ENCODE measurements around the gene CD83. TPM values are rescaled to one million over a fixed set of nuclear protein-coding genes. Genes with fewer than 3 reads are reported as not detected.

The CD83 gene
- total RNA-seq, 4 donors from 2014 or later = 0.82 to 4.8 (median 2.1) TPM

GRCh38 chr6:14107000-14107399 lies 10.6 kb upstream of the CD83 start:
- in situ Hi-C loops (cut with MboI; ENCODE audit: low pct_ligation_motif_present in 1 of 4, low pct_unique_long_range_greater_than_20kb in 1 of 4, low sequenced_read_pairs in 3 of 4) (no loop called here), intact Hi-C loops (cut with DNase I; ENCODE audit: low total_unique reads) (no loop called here)
- Histone ChIP-seq H3K4me1 (peaks cover 0 to 6% (median 0%) of the 10 kb centered on the region in 4 donors), H3K27me3 (peaks cover 5% of the 10 kb centered on the region), H3K4me3 (no peak overlapping the region), H3K27ac (no peak overlapping the region), H3K9me3 (peaks cover 0 to 5% of the 10 kb centered on the region in 2 donors), H3K36me3 (no peaks in the 10 kb centered on the region)
- no peak for DNase-seq
- no peak for TF ChIP-seq POLR2AphosphoS5 (IDR thresholded peaks at IDR 0.05)
- no peak for TF ChIP-seq CTCF (IDR thresholded peaks at IDR 0.05)
- no peak for TF ChIP-seq POLR2A (IDR thresholded peaks at IDR 0.05)
- no peak for TF ChIP-seq EP300 (IDR thresholded peaks at IDR 0.05; ENCODE audit: low read depth)

- H3K36me3 ChIP-seq = no peaks in the 10 kb centered on the region
- no peak overlapping the region for H3K4me3 ChIP-seq
- WGBS, 2 donors (ENCODE audit: low coverage in 1 of 2) = 81 to 87% methylated on average over 2 to 5 of the region's 5 CpGs
- in situ Hi-C loops (cut with MboI; ENCODE audit: low pct_ligation_motif_present in 1 of 4, low pct_unique_long_range_greater_than_20kb in 1 of 4, low sequenced_read_pairs in 3 of 4) = no loop called here
- peaks cover 0 to 5% of the 10 kb centered on the region in 2 donors for H3K9me3 ChIP-seq
- H3K4me1 ChIP-seq = peaks cover 0 to 6% (median 0%) of the 10 kb centered on the region in 4 donors
- H3K27me3 ChIP-seq = peaks cover 5% of the 10 kb centered on the region
- no peak overlapping the region for H3K27ac ChIP-seq
- no peak for DNase-seq
- TF ChIP-seq POLR2AphosphoS5 (IDR thresholded peaks at IDR 0.05) = no peak
- TF ChIP-seq EP300 (IDR thresholded peaks at IDR 0.05; ENCODE audit: low read depth) = no peak
- TF ChIP-seq CTCF (IDR thresholded peaks at IDR 0.05) = no peak
- no peak for TF ChIP-seq POLR2A (IDR thresholded peaks at IDR 0.05)
- intact Hi-C loops (cut with DNase I; ENCODE audit: low total_unique reads) = no loop called here
Measured at GRCh38 chr6:14107711-14108494, 9.7 kb upstream of the CD83 start.

GRCh38 chr6:14108571-14109410 lies 8.8 kb upstream of the CD83 start:
- intact Hi-C loops (cut with DNase I; ENCODE audit: low total_unique reads) (no loop called here), in situ Hi-C loops (cut with MboI; ENCODE audit: low pct_ligation_motif_present in 1 of 4, low pct_unique_long_range_greater_than_20kb in 1 of 4, low sequenced_read_pairs in 3 of 4) (no loop called here)
- H3K27ac ChIP-seq = peak overlapping the region in 1 of 4 donors; percentile 29
- 47 to 67% methylated on average over 2 to 14 of the region's 14 CpGs for WGBS, 2 donors (ENCODE audit: low coverage in 1 of 2)
- H3K4me1 ChIP-seq = peaks cover 0 to 6% (median 0%) of the 10 kb centered on the region in 4 donors
- H3K4me3 ChIP-seq = no peak overlapping the region
- H3K9me3 ChIP-seq = peaks cover 0 to 5% of the 10 kb centered on the region in 2 donors
- H3K27me3 ChIP-seq = peaks cover 3% of the 10 kb centered on the region
- DNase-seq = peak; percentile 40
- H3K36me3 ChIP-seq = no peaks in the 10 kb centered on the region
- TF ChIP-seq EP300 (IDR thresholded peaks at IDR 0.05; ENCODE audit: low read depth) (no peak), CTCF (IDR thresholded peaks at IDR 0.05) (no peak), POLR2AphosphoS5 (IDR thresholded peaks at IDR 0.05) (no peak), POLR2A (IDR thresholded peaks at IDR 0.05) (no peak)

- no peaks in the 10 kb centered on the region for H3K27me3 ChIP-seq
- in situ Hi-C loops (cut with MboI; ENCODE audit: low pct_ligation_motif_present in 1 of 4, low pct_unique_long_range_greater_than_20kb in 1 of 4, low sequenced_read_pairs in 3 of 4) = no loop called here
- intact Hi-C loops (cut with DNase I; ENCODE audit: low total_unique reads) = no loop called here
- no peak overlapping the region for H3K4me3 ChIP-seq
- H3K36me3 ChIP-seq = no peaks in the 10 kb centered on the region
- WGBS, 2 donors (ENCODE audit: low coverage in 1 of 2) = 58 to 76% methylated on average over 4 of the region's 4 CpGs
- H3K27ac ChIP-seq = no peak overlapping the region
- no peak for DNase-seq
- TF ChIP-seq EP300 (IDR thresholded peaks at IDR 0.05; ENCODE audit: low read depth) = no peak
- peaks cover 0 to 5% of the 10 kb centered on the region in 2 donors for H3K9me3 ChIP-seq
- peaks cover 0 to 6% (median 0%) of the 10 kb centered on the region in 4 donors for H3K4me1 ChIP-seq
Measured at GRCh38 chr6:14109411-14109826, 8.2 kb upstream of the CD83 start.
